GM19452 (cell line): ENCODE data around the gene TRMT1.

Experiments
- ATAC-seq: cut with Tn5 transposase; IDR thresholded peaks from one replicate; pipeline ENCODE4 v1.9.1; 2021; ENCODE audit not compliant: unreplicated experiment

TRMT1 gene

DNA sequence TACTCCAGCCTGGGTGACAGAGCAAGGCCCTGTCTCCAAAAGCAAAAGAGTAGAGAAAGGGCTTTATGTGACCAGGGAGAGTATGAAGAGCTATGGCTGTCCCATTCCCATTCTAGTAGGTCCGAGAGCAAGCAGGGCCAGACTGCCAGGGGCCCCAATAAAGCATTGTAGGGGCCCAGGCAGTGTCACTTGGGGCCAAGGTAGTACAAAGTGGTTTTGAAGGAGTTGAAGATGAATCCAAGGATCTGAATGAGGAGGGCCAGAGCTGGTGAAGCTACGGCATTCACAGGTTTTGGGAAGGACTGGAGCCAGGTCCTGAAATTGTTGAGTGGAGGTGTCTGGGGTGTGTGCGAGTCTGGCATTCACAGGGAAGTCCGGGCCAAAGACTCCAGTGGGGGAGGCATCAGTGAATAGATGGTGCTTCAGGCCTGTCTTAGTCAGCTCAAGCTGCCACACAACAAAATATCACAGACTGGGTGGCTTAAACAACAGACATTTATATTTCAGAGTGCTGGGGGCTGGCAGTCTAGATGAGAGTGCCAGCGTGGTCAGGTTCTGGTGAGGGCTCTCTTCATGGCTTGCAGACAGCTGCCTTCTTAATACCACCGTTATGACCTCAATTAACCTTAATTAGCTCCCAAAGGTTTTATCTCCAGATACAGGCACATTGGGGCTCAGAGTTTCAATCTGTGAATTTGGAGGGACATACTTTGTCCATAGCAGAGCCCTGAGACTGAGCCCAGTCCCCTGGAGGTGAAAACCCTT, 11.5 kb upstream of the TRMT1 start:
- ATAC-seq: no peak

DNA sequence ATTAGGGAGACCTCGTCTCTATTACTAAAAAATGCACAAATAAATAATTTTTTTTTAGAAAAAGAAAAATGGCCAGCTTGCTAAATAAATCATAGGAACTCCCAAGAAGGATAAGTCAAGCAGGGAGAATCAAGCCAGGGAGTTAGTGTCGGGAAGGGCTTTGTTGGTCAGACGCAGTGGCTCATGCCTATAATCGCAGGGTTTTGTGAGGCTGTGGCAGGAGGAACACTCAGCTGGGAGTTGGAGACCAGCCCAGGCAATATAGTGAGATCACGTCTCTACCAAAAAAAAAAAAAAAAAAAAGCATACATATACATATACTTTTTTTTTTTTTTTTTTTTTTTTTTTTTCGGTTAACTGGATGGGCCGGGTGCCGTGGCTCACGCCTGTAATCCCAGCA, 10.5 kb upstream of the TRMT1 start:
- ATAC-seq: no peak

DNA sequence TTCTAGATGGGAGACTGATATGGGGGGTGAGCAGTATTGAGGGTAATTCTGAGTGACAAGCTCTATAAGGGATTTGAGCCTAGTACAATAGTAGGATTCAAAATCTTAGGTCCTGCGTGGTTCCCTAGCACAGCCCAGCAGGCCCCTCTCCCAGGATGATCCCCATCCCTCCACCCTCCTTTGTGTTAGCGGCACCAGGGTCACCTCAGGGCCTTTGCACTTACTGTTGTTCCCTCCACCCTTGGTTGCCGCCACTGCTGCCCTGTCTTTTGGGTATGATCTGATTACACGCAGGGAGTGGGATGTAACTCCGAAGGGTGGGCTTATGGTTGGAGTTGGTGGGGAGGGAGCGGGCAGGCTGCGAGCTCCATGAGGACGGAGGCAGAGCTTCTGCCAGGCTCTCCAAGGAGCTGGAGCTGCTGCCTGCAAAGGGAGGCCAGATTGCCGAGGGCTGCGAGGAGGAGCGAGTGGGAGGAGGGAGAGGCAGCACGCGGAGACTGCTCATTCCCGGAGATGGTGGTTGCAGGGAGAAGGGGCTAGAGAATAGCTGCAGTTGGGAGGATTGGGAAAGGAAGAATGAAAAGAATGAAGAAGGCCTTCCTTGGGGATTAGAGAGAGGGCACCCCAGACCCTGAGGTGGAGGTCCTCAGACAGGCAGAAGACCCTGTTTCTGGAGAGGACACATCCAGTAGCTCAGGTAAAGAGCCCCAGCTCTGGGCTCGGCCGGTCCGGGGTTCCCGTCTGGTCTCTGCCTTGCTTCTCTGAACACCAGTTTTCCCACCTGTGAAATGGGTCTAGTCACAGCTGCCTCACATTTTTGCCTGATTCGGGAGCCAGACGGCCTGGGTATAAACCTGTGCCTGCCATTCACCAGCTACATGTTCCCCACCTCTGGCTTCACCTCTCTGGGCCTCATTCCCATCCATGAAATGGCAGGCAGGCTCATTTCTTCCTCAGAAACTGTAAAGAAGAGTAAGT, 6.7 kb upstream of the TRMT1 start:
- ATAC-seq: no peak

DNA sequence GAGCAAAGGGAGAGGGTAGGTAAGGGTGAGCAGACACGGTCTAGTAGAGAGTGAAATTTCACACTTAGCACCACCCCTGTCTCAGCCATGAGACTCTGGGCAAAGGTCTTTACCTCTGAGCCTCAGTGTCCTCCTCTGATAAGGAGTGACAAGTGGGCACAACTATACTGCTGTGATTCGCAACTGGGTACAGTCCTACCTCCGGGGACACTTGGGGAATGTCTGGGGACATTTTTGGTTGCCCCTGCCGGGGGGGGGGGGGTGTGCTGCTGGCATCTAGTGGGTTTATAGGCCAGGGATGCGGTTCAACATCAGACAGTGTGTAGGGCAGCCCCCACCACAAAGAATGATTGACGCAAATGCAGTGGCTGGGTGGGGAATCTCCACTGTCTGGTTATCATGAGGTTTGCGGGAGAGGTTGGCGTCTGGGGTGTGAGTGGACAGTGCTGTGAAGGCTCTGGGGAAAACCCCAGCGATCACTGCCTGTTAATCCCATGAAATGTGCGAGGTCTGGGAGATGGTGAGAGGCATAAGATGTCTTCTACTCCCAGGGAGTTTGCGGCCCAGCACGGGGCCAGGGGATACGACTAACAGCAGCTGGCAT, 5.8 kb upstream of the TRMT1 start:
- ATAC-seq: no peak

DNA sequence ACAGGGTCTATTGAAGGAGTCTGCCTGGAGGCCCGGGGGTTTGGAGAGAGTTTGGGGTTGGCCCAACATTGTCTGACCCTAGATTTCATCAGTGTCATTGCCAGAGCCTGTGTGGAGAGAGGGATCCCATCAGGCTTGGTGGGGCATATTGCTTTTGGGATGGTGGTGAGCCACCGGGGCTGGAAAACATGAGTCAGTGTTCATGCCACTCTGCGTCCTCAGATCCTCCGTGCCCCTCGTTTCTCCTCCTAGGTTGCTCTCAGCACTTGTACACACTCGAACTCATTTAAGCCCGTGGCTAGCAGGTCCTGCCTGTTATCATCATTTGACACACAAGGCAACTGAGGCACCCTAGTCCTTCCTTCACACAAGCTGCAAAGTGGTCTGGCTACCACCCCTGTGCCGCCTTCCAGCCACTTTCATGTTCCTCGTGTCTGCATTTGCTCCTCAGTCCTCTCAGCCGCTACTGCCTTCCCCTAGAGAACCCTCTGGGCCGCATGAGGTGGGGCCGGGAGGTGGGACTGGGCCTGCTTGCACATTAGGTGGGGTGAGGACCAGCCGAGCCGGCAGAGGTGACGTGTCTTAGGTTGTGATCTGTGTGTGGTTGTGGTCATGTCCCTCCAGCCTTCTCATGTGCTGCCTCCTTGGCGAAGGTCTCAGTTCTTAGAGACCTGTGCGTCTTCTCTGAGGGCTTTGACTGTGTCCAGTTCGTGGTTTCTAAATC, 5.2 kb upstream of the TRMT1 start:
- no peak for ATAC-seq

DNA sequence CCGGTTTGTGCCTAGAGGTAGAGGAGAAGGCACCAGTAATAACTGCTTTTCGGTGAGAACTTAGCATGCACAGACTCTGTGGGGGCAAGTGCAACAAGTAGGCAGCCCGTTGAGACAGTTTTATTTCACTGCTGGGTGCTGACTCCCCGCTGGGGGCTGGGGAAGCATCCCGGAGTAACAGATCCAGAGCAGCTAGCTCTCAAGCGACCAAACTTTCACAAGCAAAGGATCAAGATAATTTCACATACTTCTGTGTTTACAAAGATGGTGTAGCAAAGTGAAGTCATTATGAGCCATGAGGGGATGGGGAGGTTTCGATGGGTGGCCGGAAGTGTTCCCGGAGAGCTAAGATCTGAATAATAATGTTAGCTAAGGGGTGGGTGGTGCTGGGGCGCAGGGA, 4.3 kb upstream of the TRMT1 start:
- no peak for ATAC-seq

DNA sequence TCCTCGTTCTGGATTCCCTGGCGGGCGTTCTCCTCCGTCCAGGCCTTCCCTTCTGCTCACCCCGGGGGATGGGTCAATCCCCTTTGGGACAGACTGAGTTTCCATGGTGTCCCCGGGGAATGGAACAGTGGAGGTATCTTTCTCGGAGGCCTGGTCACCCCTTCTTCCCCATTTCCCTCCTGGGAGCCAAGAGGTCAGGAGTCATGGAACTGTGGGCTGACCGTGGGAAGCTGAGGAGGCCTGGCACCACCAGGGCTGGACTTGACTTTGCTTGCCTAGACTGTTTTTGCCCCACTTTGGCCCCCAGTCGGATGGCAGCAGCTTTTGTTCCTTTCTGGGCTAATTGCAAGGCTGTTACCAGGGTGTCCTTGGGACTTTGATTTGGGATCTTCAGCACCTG, 3.5 kb upstream of the TRMT1 start:
- ATAC-seq: no peak

DNA sequence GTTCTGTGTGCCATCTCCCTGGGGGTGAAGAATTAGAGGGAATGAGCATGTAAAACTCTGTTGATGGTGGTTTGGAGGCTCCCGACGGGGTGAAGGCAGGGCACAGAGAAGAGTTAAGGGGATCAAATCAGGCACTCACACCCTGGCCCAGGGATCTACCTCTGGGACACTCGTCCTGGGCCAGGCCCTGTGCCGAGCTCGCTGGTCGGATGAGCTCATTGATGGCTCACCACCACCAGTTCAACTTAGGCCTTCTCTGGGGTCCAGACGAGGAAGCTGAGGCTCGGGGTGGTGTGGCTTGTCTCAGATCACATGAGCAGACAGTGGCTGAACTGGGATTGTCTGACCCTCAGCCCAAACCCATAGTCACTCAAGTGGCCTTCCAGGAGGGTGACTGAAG, 3.1 kb upstream of the TRMT1 start:
- no peak for ATAC-seq

DNA sequence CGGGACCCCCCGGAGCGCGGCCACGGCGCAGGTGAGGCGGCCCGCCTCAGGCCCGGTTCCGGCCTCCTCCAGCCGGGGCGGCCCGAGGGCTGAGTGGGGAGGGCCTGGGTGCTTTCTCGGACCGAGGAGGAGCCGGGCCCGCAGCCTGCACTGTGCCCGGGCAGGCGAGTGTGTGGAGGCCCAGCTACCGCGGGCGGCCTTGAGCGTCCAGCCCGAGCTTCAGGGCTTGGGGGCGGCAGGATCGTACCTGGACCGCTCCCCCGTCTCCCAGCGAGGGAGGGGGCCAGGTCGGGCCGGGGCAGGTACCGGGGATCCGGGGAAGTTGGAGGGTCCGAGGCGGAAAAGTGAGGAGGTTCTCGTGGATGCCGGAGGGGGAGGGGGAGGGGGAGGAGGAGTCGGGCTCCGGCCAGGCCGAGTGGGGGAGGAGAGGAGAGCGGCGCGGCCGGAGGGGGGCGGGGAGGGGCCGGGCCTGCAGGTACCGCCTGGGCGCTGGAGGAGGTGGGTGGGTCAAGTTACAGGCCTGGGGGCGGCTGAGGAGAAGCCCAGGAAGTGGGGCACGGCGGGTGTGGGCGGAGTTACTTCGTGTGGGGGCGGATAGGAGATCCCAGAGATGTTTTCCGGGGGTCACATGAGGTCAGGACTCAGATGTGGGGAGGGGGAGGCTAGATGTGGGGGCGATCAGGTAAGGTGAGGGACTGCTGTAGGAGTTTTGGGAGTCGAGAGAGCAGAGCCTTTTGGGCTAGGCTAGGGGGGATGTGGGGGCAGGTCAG, 2.1 kb upstream of the TRMT1 start:
- ATAC-seq: no peak

DNA sequence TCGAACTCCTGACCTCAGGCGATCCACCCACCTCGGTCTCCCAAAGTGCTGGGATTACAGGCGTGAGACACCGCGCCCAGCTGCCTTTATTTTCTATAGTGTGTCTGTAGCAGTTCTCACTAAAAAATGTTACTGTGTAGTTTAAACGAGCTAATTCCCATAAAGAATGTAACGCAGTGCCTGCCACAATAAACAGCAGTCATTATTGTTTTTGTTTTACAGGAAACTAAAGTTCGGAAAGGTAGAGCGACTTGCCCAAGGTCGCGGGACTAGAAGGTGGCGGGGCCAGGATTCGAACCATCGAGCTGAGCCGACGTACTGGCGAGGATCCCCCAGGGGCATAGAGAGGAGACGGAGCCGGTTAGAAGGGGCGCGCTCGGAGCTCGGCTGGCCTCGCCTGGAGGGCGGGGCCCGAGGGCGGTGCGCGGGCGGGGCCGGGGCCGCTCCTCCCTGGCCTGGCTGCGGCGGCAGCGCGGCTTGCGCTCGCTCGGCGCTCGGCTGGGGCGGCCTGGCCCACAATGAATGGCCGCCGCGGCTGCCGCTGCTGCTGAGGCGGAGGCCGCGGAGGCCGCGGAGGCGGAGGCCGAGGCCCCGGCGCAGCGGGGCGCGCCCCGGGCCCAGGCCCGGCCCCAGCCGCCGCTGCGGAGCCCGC, 1.4 kb upstream of the TRMT1 start, which contains the start of gene NACC1:
Gene NACC1 (plus strand): TSS at position 493 of the 652 bp plus-strand sequence. CDS start 16,944 bp downstream, outside the sequence.
- no peak for ATAC-seq

DNA sequence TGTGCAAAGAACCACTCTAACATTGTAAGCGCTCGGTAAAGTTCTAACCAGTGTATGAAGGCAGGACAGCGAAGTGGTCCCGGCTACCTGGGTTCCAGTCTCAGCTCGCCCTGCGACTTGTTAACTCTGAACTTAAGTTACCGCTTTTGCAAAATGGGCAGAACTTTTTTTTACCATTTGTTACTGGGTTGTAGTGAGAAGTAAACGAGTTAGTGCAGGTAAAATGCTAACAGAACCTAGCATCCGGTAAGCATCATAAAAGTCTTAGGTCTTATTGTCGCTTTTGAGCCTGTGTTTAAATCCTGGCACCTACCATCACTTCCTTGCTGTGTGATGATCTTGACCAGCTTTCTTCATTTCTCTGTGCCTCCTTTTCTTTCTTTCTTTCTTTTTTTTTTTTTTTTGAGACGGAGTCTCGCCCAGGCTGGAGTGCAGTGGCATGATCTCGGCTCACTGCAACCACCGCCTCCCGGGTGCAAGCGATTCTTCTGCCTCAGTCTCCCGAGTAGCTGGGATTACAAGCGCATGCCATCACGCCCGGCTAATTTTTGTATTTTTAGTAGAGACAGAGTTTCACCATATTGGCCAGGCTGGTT, 734 bp upstream of the TRMT1 start:
- no peak for ATAC-seq

DNA sequence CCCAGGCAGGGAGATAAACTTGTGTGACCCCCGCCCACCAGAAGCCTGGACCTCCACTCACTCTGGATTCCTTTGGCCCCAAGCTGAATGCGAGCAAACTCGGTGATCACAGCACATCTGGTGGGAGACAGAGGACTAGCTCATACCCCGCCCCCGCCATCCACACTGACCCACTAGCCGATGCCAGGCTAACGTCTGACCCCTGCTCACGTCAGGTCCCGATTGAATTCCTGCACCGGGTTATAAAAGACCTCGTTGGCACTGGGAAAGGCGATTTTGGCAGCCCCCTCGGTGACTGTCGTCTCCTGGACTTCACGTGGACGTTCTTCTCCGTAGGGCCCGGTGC, 631 bp downstream of the TRMT1 start:
- ATAC-seq: no peak

DNA sequence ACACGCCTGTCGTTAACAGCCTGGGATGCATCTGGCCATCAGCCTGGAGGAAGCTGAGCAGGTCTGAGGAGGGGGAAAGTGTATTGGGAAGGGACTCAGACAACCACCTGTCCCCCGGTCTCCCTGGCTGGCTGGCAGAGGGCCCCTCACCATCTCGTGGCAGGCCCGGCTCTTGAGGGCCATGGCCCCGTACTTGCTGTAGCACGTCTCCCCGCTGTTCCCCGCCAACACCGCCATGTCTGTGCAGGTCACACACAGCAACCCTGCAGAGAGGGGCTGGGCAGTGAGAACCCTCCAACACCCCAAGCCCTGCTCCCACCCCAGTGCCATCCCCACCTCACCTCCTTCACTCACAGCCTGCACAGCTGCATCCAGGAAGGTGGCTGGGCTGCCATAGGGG, 4.0 kb downstream of the TRMT1 start:
- no peak for ATAC-seq

DNA sequence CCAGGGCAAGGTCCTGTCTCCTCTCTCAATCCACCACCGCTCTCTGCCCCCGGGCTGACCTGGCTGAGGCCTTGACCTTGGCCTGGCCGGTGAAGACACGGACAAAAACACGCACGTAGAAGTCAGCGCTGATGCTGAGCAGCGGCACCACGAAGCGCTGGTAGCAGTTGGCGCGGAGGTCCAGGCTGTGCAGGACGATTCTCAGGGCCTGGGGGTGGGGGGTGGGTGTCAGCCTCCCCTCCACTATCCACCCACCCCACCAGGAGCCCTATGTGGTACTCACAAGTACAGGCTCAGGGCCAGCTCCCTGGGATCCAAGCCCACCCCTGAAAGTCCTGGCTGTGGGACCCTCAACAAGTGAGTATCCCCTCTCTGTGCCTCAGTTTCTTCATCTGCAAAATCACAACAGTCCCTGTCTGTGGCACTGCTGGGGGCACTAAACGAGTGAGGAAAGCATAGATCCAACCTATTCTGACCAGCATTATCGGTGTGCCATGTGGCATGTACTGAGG, 6.4 kb downstream of the TRMT1 start:
- no peak for ATAC-seq

DNA sequence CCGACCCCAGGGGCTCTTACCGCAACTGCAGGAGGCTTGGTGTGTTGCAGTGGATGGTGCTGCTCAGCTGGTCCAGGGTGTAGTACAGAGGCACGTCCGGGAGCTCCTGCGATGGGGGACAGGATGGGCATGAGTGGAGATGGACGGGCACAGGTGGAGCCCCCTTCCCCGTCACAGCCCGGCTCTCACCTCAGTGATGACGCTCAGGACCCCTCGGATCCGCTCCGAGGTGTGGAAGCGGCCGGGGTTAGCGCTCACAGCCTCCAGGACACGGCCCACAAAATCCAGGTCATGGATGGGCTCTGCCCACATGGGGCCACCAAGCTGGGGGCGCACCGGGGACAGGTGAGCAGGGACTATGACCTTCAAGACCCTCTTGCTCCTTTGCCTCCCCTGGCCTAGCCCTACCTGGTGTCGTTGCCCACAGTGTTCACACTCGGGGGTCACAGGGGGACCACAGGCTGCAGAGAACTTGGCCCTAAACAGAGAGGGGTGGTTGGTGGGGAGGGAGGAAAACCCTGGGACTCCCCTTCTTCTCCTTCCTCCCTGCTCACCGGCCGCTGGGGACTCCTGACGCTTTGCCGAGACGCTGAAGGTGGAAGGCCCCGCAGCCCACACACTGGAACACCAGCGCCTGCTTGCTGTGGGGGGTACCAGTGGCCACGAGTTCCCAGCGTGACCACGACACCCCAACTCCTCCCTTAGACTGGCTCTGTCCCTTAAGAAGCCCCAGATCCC, 7.0 kb downstream of the TRMT1 start:
- no peak for ATAC-seq

DNA sequence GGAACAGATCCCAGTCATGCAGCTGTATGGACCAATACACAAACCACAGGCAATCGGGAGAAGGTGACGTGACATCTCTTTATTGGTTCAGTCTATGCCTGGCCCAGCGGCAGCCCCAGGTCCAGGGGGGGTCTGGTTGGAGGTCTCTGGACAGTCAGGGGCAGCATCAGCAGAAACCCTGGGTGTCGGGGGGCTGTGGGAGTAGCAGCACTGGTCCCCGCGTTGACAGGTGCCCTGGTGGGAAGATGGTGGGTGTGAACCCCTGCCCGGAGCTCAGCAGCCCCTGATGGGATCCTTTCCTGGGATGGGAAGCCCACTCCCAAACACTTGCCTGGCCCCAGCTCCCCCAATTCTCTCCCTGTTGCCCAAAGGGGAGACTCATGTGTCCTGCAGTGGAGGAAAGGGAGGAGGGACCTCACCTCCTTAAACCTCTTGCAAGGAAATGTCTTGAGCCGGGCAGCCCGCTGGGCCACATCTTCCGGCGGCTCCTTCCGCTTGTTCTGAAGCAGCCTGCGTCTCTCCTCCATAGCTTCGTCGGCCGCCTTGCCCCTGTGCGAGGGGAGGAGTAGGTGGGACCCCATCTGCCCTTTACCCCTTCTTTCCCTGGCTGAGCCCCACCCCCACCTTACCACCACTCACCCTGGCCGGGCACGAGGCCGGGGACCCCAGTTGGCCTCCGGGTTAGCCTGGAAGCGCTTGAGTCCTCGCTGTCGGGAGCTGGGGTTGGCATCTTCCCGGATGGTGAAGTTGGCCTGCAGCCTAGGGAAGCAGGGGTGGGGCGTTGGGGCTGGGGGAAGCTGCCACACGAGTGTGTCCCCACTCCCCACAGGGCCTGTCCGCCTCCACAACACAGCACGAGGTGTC, 11.5 kb downstream of the TRMT1 start:
- ATAC-seq: no peak

DNA sequence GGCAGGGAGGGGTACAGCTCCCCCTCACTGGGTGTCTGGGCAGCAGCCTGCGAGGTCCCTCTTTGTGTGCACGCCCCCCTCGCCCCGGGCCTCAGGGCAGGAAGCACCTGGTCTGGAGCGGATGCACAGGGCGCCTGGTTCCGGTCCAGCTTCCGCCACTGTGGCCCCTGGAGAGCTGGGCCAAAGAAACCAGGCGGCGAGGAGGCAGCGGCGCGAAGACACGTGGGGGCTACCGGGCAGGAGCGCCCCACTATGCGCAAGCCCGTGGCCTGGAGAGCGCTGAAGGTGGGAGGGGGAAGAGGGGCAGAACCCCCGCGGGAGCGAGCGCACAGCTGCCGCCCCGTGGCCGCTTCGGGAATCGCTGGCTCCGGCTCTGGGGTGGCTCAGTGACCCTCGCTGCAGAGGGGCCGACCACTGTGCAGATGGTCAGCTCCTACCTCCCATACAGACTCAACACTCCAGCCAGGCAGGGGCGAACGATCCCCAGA, 12.1 kb downstream of the TRMT1 start:
- no peak for ATAC-seq
